Gastroesophageal sphincter (tissue), 3 donors: ENCODE data around the gene LONRF2.

Experiments
- CTCF ChIP-seq, 4 experiments: fragments of 200-600 bp in 2 of 4; fragments of 450-650 bp in 2 of 4; sonication (generic) in 1 of 4; IDR thresholded peaks; one replicate each; pipeline ENCODE4 v1.5.1; 2017 to 2019; ENCODE audit warnings: antibody characterized with exemption in 4 of 4, mild to moderate bottlenecking in 2 of 4, moderate library complexity in 2 of 4
- EP300 ChIP-seq: sonication (generic); formaldehyde crosslinking; IDR thresholded peaks from one replicate; pipeline ENCODE4 v1.6.1; 2017; ENCODE audit warnings: antibody characterized with exemption, mild to moderate bottlenecking
- POLR2A ChIP-seq, 2 donors: fragments of 450-650 bp; IDR thresholded peaks; one replicate each; pipeline ENCODE4 v1.6.1; 2017; ENCODE audit warnings: antibody characterized with exemption in 2 of 2, mild to moderate bottlenecking in 2 of 2, moderate library complexity in 1 of 2
- POLR2AphosphoS5 ChIP-seq: sonication (generic); formaldehyde crosslinking; IDR thresholded peaks from one replicate; pipeline ENCODE4 v1.6.1; 2017; ENCODE audit warnings: antibody characterized with exemption

- TF ChIP-seq CTCF (IDR thresholded peaks at IDR 0.05) (no peak), POLR2AphosphoS5 (no peak), EP300 (no peak), POLR2A (IDR thresholded peaks at IDR 0.05) (no peak)
These were observed 12.2 kb downstream of the LONRF2 start for GRCh38 chr2:100309973-100310719.
